Forelimb muscle (tissue), 1 donor: Measurements from ENCODE around the gene RXRA. TPM values are rescaled to one million over a fixed set of nuclear protein-coding genes. Genes with fewer than 3 reads are reported as not detected.

Experiments
- polyA plus RNA-seq: library from polyadenylated mRNA; unstranded; fragments of 120-200 nt; gene quantifications from one replicate; pipeline ENCODE4 v1.2.1, GENCODE V29; 2013; ENCODE audit not compliant: insufficient read length

RXRA gene
- polyA plus RNA-seq, 1 donor = 28.9 TPM

Other genes with a start within 250 kb of the RXRA start
- gene WDR5, start 190.4 kb upstream of the RXRA start, polyA plus RNA-seq = 45.9 TPM
- not detected for gene RNU6ATAC, start 161.9 kb upstream of the RXRA start, polyA plus RNA-seq